MG63 (cell line): ENCODE data around the gene UBAC2. TPM values are rescaled to one million over a fixed set of nuclear protein-coding genes. Genes with fewer than 3 reads are reported as not detected.
A peak's percentile ranks its signal among the peaks of the same experiment; 100 is the strongest.

ENCODE experiments used
- DNase-seq: peaks from one replicate; pipeline ENCODE4 v3.0.0-alpha.2; 2020
- H3K27me3 ChIP-seq: fragments of 250-450 bp; sonication (Bioruptor Pico); 2 replicates; pipeline ENCODE4 v1.5.1; 2020; ENCODE audit warnings: mild to moderate bottlenecking, moderate library complexity
- H3K36me3 ChIP-seq: fragments of 250-450 bp; sonication (Bioruptor Pico); 2 replicates; pipeline ENCODE4 v1.5.1; 2020; ENCODE audit warnings: mild to moderate bottlenecking, moderate library complexity
- H3K4me3 ChIP-seq: fragments of 250-450 bp; sonication (Bioruptor Pico); 2 replicates; pipeline ENCODE4 v1.5.1; 2020; ENCODE audit warnings: mild to moderate bottlenecking, moderate library complexity
- H3K9me3 ChIP-seq: fragments of 250-450 bp; sonication (Bioruptor Pico); 2 replicates; pipeline ENCODE4 v1.5.1; 2020; ENCODE audit warnings: mild to moderate bottlenecking, moderate library complexity
- total RNA-seq: library from RNA; depleted of rRNA; stranded (reverse); fragments of >200 nt; shearing (Covaris generic); gene quantifications from 2 replicates; pipeline ENCODE4 v1.2.3, GENCODE V29; 2014; ENCODE audit warnings: low replicate concordance

Gene UBAC2
- total RNA-seq, 1 experiment from 2014 or later, result 80.9 TPM

DNA sequence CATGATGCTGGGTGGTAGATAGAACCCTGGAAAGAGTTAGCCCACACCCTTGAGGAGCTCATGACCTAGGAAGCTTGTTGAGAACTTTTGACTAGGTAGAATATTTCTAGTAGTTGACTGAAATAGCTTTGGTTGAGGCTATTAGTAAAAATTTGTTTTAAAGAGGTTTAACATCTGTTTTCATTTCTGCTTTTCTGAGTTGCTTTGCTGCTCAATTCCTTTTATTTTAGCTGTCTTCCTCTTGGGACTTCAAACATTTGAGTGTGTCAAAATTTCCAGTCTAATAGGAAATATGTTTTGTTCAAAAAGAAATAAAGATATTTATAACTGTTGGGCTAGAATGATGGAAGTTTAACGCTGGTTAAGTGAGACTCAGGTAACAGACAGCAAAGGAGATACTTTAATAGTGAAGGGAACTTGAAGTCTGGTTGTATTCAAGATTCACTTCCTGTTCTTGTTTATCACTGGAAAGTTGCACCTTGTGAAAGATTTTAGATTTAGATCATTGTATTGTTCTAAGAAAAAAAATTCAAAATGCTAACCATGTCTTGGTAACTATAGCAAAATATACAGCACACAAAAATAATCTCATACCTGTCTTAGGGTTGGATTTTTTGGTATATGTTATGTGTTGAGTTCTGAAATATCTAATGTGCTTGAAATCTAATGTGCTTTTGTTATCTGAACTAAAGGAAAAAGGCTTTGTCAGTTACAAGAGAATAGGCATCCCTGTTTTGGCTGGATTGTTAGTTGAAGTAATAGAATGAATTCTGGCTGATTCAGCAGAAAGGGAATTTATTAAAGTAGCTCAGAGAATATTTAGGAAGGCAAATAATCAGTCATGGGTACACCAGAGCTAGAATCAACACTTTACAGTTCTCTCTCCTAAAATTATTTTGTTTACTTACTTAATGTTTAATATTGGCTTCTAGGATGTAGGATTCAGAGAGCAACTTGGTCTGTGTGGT, 81.9 kb downstream of the UBAC2 start:
- Histone ChIP-seq H3K4me3 (no peak overlapping the region), H3K27me3 (no peaks in the 10 kb centered on the region), H3K36me3 (peaks cover 6% of the 10 kb centered on the region; the same call in 1 of the 2 replicates), H3K9me3 (no peaks in the 10 kb centered on the region)
- DNase-seq, result no peak

DNA sequence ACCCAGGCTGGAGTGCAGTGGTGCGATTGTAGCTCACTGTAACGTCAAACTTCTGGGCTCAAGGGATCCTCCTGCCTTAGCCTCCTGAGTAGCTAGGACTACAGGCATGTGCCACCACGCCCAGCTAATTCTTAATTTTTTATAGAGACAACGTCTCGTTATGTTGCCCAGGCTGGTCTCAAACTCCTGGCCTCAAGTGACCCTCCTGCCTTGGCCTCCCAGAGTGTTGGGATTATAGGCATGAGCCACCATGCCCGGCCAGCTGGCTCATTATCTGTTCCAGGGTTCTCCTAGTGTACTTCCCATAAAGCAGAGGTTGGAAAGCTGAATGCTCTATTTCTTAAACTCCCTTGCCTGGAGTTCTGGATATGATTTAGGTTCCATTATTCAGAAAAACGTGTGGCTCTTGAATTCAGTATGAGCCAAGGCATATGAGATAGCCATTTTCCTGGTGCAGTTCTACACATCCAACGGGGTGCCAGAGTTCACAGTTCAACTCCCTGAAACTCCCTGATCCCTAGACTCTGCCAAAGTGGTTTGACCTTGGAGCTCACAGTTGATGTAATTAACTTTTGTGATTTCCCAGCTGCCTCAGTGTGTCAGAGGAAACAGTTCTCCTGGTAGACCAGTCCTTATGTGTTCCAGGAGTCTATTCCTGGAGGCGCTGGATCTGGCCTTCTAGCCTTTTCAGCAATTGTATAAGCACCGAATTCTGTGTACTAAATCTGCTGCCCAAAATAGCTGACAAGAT, 85.0 kb downstream of the UBAC2 start:
- Histone ChIP-seq H3K36me3 (no peaks in the 10 kb centered on the region; the same call in none of the 2 replicates), H3K9me3 (no peaks in the 10 kb centered on the region), H3K4me3 (no peak overlapping the region), H3K27me3 (no peaks in the 10 kb centered on the region)
- no peak for DNase-seq

DNA sequence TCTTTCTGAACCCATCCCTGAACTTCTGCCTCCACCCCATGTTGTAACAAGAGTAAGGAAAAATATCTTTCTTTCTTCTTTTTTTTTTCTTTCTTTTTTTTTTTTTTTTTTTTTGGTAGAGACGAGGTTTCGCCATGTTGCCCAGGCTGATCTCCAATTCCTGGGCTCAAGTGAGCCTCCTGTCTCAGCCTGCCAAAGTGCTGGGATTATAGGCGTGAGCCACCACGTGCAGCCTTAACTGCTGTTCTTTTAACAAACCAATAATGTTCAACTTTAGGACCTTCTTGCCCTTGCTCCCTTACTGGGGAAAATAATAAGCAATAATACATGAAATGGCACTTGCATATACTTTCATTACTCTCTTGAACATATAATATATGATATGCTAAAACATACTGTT, 86.9 kb downstream of the UBAC2 start:
- H3K4me3 ChIP-seq, result no peak overlapping the region

DNA sequence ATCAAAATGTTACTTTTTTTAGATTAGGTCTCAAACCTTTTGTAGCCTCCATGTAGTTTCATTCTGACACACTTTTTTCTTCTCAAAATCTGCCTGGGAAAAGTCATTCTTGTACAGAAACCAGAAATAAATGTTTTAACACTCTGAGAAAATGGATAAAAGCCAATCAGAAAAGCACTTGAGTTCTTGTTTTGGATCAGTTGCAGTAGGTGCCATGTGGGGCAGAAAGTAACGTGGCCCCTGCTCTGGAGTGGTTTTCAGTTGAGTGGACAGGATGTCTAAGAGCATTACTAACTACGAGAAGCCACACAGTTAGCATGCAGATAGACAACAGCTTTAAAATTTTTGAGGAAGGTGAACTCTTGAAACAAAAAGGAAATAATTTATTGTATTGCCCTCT, 87.4 kb downstream of the UBAC2 start:
- Histone ChIP-seq H3K36me3 (no peaks in the 10 kb centered on the region; the same call in 1 of the 2 replicates), H3K4me3 (no peak overlapping the region), H3K9me3 (no peaks in the 10 kb centered on the region), H3K27me3 (no peaks in the 10 kb centered on the region)
- DNase-seq, result no peak

More for the DNA sequence above, 86.9 kb downstream of the UBAC2 start:
- Histone ChIP-seq H3K27me3 (no peaks in the 10 kb centered on the region), H3K36me3 (no peaks in the 10 kb centered on the region; the same call in 1 of the 2 replicates), H3K9me3 (no peaks in the 10 kb centered on the region)
- peak; percentile 12 for DNase-seq

DNA sequence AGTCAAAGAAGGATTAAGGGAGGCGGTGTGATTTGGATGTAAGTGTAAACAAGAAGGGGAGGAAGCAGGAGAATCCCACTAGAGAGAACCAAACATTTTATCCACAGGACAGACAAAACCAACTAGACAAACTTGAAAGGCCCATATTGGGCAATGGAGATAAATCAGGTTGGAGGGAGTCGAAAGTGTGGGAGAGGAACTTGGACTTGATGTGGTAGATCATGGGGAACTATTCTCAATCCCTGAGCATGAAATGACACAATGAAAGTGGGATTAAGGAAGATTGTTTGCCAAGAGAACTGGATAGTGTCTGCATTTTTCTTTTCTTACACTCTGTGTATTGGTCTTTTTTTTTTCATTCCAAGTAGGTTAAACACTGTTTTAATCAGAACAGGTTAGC, 88.6 kb downstream of the UBAC2 start:
- no peak overlapping the region for H3K4me3 ChIP-seq
- no peak for DNase-seq
- H3K27me3 ChIP-seq, result no peaks in the 10 kb centered on the region
- no peaks in the 10 kb centered on the region for H3K9me3 ChIP-seq
- H3K36me3 ChIP-seq, result no peaks in the 10 kb centered on the region; the same call in 1 of the 2 replicates

GRCh38 chr13:99289674-99290337, 89.2 kb downstream of the UBAC2 start:
- DNase-seq, result no peak

GRCh38 chr13:99290894-99291293, 90.2 kb downstream of the UBAC2 start:
- no peak overlapping the region for H3K4me3 ChIP-seq
- H3K36me3 ChIP-seq, result no peaks in the 10 kb centered on the region; the same call in 1 of the 2 replicates
- DNase-seq, result no peak
- no peaks in the 10 kb centered on the region for H3K9me3 ChIP-seq
- H3K27me3 ChIP-seq, result no peaks in the 10 kb centered on the region

More at GRCh38 chr13:99289674-99290337, 89.2 kb downstream of the UBAC2 start:
- Histone ChIP-seq H3K4me3 (no peak overlapping the region), H3K9me3 (no peaks in the 10 kb centered on the region), H3K36me3 (no peaks in the 10 kb centered on the region; the same call in 1 of the 2 replicates), H3K27me3 (no peaks in the 10 kb centered on the region)

DNA sequence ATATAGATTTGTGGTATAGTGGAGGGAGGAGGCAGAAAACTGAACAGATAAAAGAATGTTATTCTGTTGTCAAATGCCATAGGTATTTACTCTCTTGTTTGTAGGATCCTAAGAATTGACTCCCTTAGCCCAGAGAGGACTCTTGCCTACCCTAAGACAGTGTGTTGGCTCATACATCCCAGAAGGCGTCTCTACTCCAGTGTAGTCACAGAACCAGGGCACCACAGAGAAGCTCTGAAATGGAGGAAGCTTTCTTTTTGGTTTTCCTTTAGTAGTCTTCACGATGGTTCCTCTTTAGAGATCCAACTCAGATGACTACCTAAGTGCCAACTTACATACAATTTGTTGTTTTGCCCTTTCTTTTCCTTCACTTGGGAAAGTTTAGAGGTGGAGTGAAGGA, 92.5 kb downstream of the UBAC2 start:
- no peaks in the 10 kb centered on the region; the same call in 1 of the 2 replicates for H3K36me3 ChIP-seq
- H3K27me3 ChIP-seq, result no peaks in the 10 kb centered on the region
- no peaks in the 10 kb centered on the region for H3K9me3 ChIP-seq
- DNase-seq, result no peak
- no peak overlapping the region for H3K4me3 ChIP-seq

DNA sequence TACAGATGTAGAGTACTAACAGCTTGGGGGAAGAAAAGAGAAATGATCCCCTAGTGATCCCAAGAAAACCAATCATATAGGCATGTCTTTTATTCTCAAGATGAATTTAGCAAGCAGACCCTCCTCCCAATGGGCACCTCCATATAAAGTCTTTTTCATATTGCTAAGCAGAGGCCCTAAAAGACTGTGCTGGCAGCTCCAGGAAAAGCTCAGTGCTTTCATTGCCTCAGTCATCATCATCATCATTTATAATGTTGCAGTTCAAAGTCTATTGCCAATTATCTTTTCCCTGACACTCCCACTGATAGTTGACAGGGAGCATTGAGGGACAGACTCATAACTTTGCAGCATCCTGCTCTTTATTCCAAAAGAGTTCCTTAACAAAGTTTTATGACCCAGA, 93.5 kb downstream of the UBAC2 start:
- Histone ChIP-seq H3K27me3 (no peaks in the 10 kb centered on the region), H3K36me3 (no peaks in the 10 kb centered on the region; the same call in 1 of the 2 replicates)
- DNase-seq, result no peak

GRCh38 chr13:99294958-99295357, 94.3 kb downstream of the UBAC2 start:
- H3K9me3 ChIP-seq, result no peaks in the 10 kb centered on the region
- no peak for DNase-seq
- H3K36me3 ChIP-seq, result no peaks in the 10 kb centered on the region; the same call in 1 of the 2 replicates
- H3K4me3 ChIP-seq, result no peak overlapping the region
- no peaks in the 10 kb centered on the region for H3K27me3 ChIP-seq

More for the DNA sequence above, 93.5 kb downstream of the UBAC2 start:
- Histone ChIP-seq H3K9me3 (no peaks in the 10 kb centered on the region), H3K4me3 (no peak overlapping the region)

DNA sequence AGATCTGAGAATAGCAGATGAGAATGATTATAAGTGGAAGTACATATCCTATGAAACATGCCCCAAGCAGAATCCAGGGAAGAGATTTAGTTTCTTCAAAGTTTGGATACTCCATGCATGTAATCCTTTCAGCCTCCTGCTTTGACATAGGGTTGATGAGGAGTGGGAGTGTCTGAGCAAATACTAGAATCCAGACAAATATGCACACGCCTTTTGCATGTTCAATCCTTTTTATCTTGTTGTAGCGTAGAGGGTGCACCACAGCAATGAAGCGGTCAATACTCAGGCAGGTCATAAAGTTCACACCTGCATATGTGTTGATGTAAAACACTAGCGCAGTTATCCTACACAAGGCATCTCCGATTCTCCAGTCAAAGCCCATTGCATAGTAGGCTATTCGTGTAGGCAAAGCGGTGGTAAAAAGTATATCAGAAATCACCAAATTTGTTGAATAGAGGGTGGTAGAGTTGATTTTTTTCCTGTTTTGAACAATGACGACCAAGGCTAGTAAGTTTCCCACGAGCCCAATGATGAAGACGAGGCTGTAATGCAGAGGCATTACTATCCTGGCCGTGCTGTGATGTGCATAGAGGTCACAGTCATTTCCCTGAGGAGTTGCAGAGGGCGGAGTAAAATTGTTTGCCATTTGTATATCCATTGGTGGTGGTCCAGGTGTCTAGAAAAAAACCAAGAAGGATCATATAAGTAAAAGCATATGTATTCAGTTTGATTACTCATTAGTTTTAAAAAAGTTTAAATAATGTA, 95.0 kb downstream of the UBAC2 start:
- no peak for DNase-seq
- Histone ChIP-seq H3K4me3 (no peak overlapping the region), H3K36me3 (no peaks in the 10 kb centered on the region), H3K9me3 (no peaks in the 10 kb centered on the region), H3K27me3 (no peaks in the 10 kb centered on the region)

DNA sequence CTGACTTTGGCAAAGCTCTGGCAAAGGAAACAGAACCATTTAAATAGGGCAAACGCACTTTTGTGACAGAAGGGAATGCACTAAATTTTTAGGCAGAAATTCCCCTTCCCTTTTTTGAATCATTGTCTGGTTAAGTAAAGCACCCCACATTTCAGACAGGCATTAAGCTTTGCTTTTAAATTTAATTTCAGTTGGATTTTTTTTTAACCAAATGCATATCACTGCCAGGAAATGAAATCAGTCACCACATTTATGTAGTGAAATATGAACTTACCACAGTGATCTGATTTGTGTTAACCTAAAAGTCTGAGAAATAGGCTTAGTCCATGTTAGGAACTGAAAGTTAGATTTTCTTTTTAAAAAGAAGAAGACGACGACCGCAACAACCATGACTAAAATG, 95.7 kb downstream of the UBAC2 start:
- H3K27me3 ChIP-seq, result no peaks in the 10 kb centered on the region
- no peaks in the 10 kb centered on the region for H3K9me3 ChIP-seq
- no peak overlapping the region for H3K4me3 ChIP-seq
- no peaks in the 10 kb centered on the region for H3K36me3 ChIP-seq
- no peak for DNase-seq

GRCh38 chr13:99297331-99297730, 96.7 kb downstream of the UBAC2 start:
- H3K36me3 ChIP-seq, result no peaks in the 10 kb centered on the region
- no peak overlapping the region for H3K4me3 ChIP-seq
- no peak for DNase-seq
- H3K9me3 ChIP-seq, result no peaks in the 10 kb centered on the region
- H3K27me3 ChIP-seq, result no peaks in the 10 kb centered on the region

- no peak for DNase-seq
- Histone ChIP-seq H3K9me3 (no peaks in the 10 kb centered on the region), H3K36me3 (no peaks in the 10 kb centered on the region), H3K27me3 (no peaks in the 10 kb centered on the region), H3K4me3 (no peak overlapping the region)
Measured at GRCh38 chr13:99298056-99298455, 97.4 kb downstream of the UBAC2 start.

DNA sequence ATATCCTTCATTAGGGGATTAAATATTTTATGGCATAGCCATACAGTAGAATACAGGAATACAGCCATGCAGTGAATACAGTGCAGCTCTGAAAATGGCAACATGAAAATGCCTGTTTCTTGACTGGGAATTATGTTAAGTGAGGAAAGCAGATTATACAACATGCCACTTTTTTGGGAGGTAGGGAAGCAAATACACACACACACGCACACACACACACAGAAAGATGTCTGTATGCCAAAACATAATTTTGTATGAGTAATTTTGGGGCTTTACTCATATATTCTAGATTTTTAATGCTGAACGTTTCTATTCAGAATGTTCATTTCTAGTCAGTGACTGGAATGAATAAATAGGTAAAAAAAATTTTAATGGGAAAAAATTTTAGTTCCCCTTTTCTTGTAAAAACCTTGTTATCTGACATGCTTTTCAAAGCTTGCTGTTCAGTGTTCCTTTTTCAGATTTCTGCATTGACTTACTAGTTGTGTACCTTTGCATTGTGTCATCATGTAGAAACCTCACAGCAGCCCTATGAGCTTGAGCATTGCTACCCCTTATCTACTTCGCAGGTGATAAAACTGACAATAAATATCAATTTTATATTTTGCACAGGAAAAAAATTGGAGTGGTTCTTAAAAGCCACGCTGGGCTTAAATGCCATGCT, 98.7 kb downstream of the UBAC2 start:
- no peak for DNase-seq
- Histone ChIP-seq H3K9me3 (no peaks in the 10 kb centered on the region), H3K36me3 (no peaks in the 10 kb centered on the region), H3K4me3 (no peak overlapping the region), H3K27me3 (no peaks in the 10 kb centered on the region)

GRCh38 chr13:99299920-99300341, 99.3 kb downstream of the UBAC2 start:
- H3K4me3 ChIP-seq, result no peak overlapping the region
- no peaks in the 10 kb centered on the region for H3K27me3 ChIP-seq
- no peaks in the 10 kb centered on the region for H3K36me3 ChIP-seq
- no peaks in the 10 kb centered on the region for H3K9me3 ChIP-seq
- no peak for DNase-seq
